Urinary bladder (tissue), 4 donors: ENCODE results near the gene C2CD3. TPM values are rescaled to one million over a fixed set of nuclear protein-coding genes. Genes with fewer than 3 reads are reported as not detected.

Experiments used
- DNase-seq: peaks from one replicate; pipeline ENCODE4 v3.0.0-alpha.2; 2015; ENCODE audit errors: extremely low spot score
- H3K27ac ChIP-seq: one replicate; pipeline ENCODE4 v1.5.1; 2013; ENCODE audit warnings: low read depth, mild to moderate bottlenecking, moderate library complexity
- H3K36me3 ChIP-seq: one replicate; pipeline ENCODE4 v1.6.1; 2013; ENCODE audit warnings: mild to moderate bottlenecking, moderate library complexity; ENCODE audit not compliant: insufficient read depth
- H3K4me1 ChIP-seq: one replicate; pipeline ENCODE4 v1.6.1; 2013; ENCODE audit warnings: mild to moderate bottlenecking, moderate library complexity; ENCODE audit not compliant: insufficient read depth
- H3K4me3 ChIP-seq: one replicate; pipeline ENCODE4 v1.5.1; 2013; ENCODE audit warnings: low read depth, low read length
- WGBS: extraction: QIAGEN DNeasy Blood & Tissue Kit; methylation state at CpG from one replicate; pipeline ENCODE4 v1.1.7; 2013; 5-methylcytosine and 5-hydroxymethylcytosine counted together
- polyA plus RNA-seq: library from polyadenylated mRNA; stranded (reverse); fragments of 200-250 nt; gene quantifications from one replicate; pipeline ENCODE4 v1.2.3, GENCODE V29; 2013
- total RNA-seq: library from RNA; depleted of rRNA; stranded (reverse); fragments of >200 nt; gene quantifications from one replicate; pipeline ENCODE4 v1.2.3, GENCODE V29; 2014
- donor health status: healthy with polysubstance abuse.
- donor health status: healthy.

Gene C2CD3
- total and polyA plus RNA-seq, 2 donors, result 9.8 to 19.5 TPM

- Histone ChIP-seq H3K4me3 (no peak overlapping the region), H3K4me1 (no peaks in the 10 kb centered on the region), H3K36me3 (no peaks in the 10 kb centered on the region), H3K27ac (no peak overlapping the region)
- no peak for DNase-seq
- 61% methylated on average over 8 of the region's 8 CpGs for WGBS
These were observed 113.3 kb downstream of the C2CD3 start for GRCh38 chr11:74057249-74058151.

- Histone ChIP-seq H3K4me3 (no peak overlapping the region), H3K4me1 (no peaks in the 10 kb centered on the region), H3K27ac (no peak overlapping the region), H3K36me3 (no peaks in the 10 kb centered on the region)
- no peak for DNase-seq
These were observed 114.9 kb downstream of the C2CD3 start for GRCh38 chr11:74055938-74056337.

GRCh38 chr11:74050465-74050864 lies 120.3 kb downstream of the C2CD3 start:
- Histone ChIP-seq H3K27ac (no peak overlapping the region), H3K4me1 (no peaks in the 10 kb centered on the region), H3K36me3 (peaks cover 2% of the 10 kb centered on the region), H3K4me3 (no peak overlapping the region)
- no peak for DNase-seq
- 91% methylated on average over 3 of the region's 3 CpGs for WGBS

- WGBS, result 93% methylated on average over 5 of the region's 5 CpGs
- DNase-seq, result no peak
These were observed 121.8 kb downstream of the C2CD3 start for GRCh38 chr11:74048993-74049392.

GRCh38 chr11:74044538-74044937 lies 126.3 kb downstream of the C2CD3 start:
- H3K4me3 ChIP-seq, result no peak overlapping the region
- no peaks in the 10 kb centered on the region for H3K4me1 ChIP-seq
- DNase-seq, result no peak
- 78% methylated on average over 2 of the region's 2 CpGs for WGBS
- H3K27ac ChIP-seq, result no peak overlapping the region
- H3K36me3 ChIP-seq, result peaks cover 9% of the 10 kb centered on the region

More at GRCh38 chr11:74048993-74049392, 121.8 kb downstream of the C2CD3 start:
- Histone ChIP-seq H3K36me3 (peaks cover 3% of the 10 kb centered on the region), H3K4me1 (no peaks in the 10 kb centered on the region), H3K27ac (no peak overlapping the region), H3K4me3 (no peak overlapping the region)

GRCh38 chr11:74043450-74043849 lies 127.4 kb downstream of the C2CD3 start:
- H3K4me3 ChIP-seq, result no peak overlapping the region
- no peak for DNase-seq
- H3K36me3 ChIP-seq, result peaks cover 9% of the 10 kb centered on the region
- H3K27ac ChIP-seq, result no peak overlapping the region
- no peaks in the 10 kb centered on the region for H3K4me1 ChIP-seq
- 98% methylated on average over 1 of the region's 1 CpG for WGBS

- DNase-seq, result no peak
- Histone ChIP-seq H3K4me1 (no peaks in the 10 kb centered on the region), H3K4me3 (no peak overlapping the region), H3K36me3 (peaks cover 8% of the 10 kb centered on the region), H3K27ac (no peak overlapping the region)
- whole genome bisulfite sequencing, result 91% methylated on average over 4 of the region's 4 CpGs
These were observed 133.5 kb downstream of the C2CD3 start for GRCh38 chr11:74037309-74037708.

GRCh38 chr11:74035264-74035663 lies 135.5 kb downstream of the C2CD3 start:
- no peaks in the 10 kb centered on the region for H3K4me1 ChIP-seq
- no peak overlapping the region for H3K27ac ChIP-seq
- peaks cover 3% of the 10 kb centered on the region for H3K36me3 ChIP-seq
- 61% methylated on average over 1 of the region's 1 CpG for WGBS
- DNase-seq, result no peak
- H3K4me3 ChIP-seq, result no peak overlapping the region

GRCh38 chr11:74033046-74033445 lies 137.8 kb downstream of the C2CD3 start:
- no peaks in the 10 kb centered on the region for H3K4me1 ChIP-seq
- H3K4me3 ChIP-seq, result no peak overlapping the region
- H3K36me3 ChIP-seq, result peaks cover 3% of the 10 kb centered on the region
- 92% methylated on average over 3 of the region's 3 CpGs for WGBS
- DNase-seq, result no peak
- H3K27ac ChIP-seq, result no peak overlapping the region

- DNase-seq, result no peak
- Histone ChIP-seq H3K4me3 (no peak overlapping the region), H3K4me1 (no peaks in the 10 kb centered on the region), H3K27ac (no peak overlapping the region), H3K36me3 (no peaks in the 10 kb centered on the region)
- 90% methylated on average over 9 of the region's 9 CpGs for WGBS
These were observed 139.8 kb downstream of the C2CD3 start for GRCh38 chr11:74030723-74031676.

GRCh38 chr11:74025467-74026166 lies 145.2 kb downstream of the C2CD3 start:
- no peak overlapping the region for H3K27ac ChIP-seq
- WGBS, result 93% methylated on average over 7 of the region's 7 CpGs
- no peak overlapping the region for H3K4me3 ChIP-seq
- no peak for DNase-seq
- no peaks in the 10 kb centered on the region for H3K4me1 ChIP-seq
- no peaks in the 10 kb centered on the region for H3K36me3 ChIP-seq

GRCh38 chr11:74024261-74025029 lies 146.4 kb downstream of the C2CD3 start:
- DNase-seq, result no peak
- Histone ChIP-seq H3K27ac (no peak overlapping the region), H3K4me1 (no peaks in the 10 kb centered on the region), H3K4me3 (no peak overlapping the region), H3K36me3 (no peaks in the 10 kb centered on the region)
- WGBS, result 55% methylated on average over 2 of the region's 2 CpGs

- DNase-seq, result no peak
- H3K4me3 ChIP-seq, result no peak overlapping the region
- H3K4me1 ChIP-seq, result no peaks in the 10 kb centered on the region
- no peak overlapping the region for H3K27ac ChIP-seq
- no peaks in the 10 kb centered on the region for H3K36me3 ChIP-seq
These were observed 147.5 kb downstream of the C2CD3 start for GRCh38 chr11:74023276-74023675.
